Stimulated activated CD4-positive, alpha-beta T cell treated with anti-CD3 and anti-CD28 coated beads, Interleukin-1b, Interleukin-23, amount 100 ng/mL, for 24 hours (primary cell): ENCODE results near the gene SKAP1.
"Not testable (repeated sequence)": the region's sequence is repeated elsewhere in the genome, so short reads cannot be mapped to it uniquely, and the experiment has no call there.

ENCODE experiments used
- DNase-seq, 4 experiments: peaks; one replicate each; pipeline ENCODE4 v3.0.0-alpha.2; 2020; ENCODE audit warnings: low read depth in 4 of 4, low spot score in 1 of 4

SKAP1 gene

DNA sequence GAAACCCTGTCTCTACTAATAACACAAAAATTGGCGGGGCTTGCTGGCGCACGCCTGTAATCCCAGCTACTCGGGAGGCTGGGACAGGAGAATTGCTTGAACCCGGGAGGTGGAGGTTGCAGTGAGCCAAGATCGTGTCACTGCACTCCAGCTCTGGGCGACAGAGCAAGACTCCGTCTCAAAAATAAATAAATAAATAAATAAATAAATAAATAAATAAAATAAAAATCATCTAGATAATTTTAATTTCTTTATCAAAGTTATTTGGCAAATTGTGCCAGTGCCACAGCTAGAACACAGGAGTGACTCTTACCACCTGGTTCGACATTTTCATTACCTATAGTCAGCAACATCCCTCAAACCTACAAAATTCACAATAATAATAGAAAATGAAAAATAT, 143.1 kb downstream of the SKAP1 start:
- DNase-seq: not testable (repeated sequence)

DNA sequence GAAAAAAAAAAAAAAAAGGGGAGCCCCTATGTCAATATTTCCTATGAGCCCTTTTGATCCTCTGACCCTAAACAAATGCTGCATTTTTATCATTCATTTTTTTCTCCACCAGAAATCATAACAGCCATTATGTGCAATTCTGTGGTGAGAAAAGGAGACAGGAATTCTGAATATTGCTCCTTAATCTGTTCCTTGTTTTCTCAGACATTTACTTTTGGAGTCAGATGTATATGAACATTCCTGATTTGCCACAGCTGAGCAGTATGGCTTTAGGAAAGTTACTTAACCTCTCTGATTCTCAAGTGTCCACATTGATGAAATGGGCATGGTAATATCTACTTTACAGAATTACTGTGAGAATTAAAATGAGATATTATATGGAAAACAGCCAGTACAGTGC, 144.4 kb downstream of the SKAP1 start:
- DNase-seq: no peak

GRCh38 chr17:48283907-48284306, 146.1 kb downstream of the SKAP1 start:
- no peak for DNase-seq

GRCh38 chr17:48283411-48283810, 146.6 kb downstream of the SKAP1 start:
- no peak for DNase-seq

GRCh38 chr17:48282303-48282702, 147.7 kb downstream of the SKAP1 start:
- no peak for DNase-seq

- no peak for DNase-seq
Observed at GRCh38 chr17:48278760-48279491, 151.1 kb downstream of the SKAP1 start.

DNA sequence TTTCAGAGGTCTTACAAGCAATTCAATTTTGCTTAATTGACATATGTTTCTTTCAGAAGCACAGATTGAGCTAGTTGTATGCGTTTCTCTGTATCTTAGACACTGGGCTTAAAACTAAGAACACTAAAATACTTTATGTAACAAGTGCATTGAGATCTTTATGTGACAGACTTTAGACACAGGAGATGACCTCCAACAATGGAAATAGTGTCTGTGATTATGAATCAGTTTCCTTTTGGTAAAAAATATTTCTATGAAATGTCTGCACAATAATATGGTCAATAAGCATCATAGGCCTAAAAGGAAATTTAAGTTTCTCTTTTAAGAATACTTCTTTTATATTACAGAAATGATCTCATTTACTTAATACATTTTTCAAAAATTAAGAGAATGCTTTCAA, 153.2 kb downstream of the SKAP1 start:
- no peak for DNase-seq

GRCh38 chr17:48270899-48271298, 159.1 kb downstream of the SKAP1 start:
- DNase-seq: no peak

- DNase-seq: no peak
Observed at GRCh38 chr17:48269209-48269608, 160.8 kb downstream of the SKAP1 start.

- DNase-seq: no peak
Observed at GRCh38 chr17:48263731-48264035, 166.3 kb downstream of the SKAP1 start.

- DNase-seq: no peak
Observed at GRCh38 chr17:48262982-48263730, 166.9 kb downstream of the SKAP1 start.

DNA sequence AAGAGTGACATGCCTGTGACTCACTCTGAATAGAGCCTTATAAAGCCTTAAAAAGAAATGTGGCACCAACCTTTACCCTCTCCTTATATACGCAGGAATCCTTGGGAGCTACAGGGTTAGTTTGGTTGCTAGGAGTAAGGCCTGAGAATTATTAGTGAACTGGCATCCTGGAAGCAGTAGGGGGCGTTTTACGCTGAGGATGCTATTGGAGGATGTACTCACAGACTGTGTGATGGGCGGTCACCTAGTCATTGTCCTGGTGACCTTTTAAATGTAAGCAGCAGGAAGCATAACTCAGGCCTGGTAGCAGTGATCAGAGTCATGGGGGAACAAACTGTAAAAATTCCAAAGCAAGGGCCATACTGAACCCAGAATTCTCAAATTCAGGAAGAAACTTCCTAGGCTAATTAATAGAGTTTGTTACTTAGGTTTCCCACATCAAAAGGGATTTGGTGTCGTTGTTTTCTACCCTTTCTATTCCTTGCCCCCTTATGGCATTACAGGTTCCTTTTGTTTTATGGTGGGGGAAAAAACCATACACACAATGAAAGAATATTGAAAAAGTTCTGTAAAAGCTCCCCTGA, 168.6 kb downstream of the SKAP1 start:
- no peak for DNase-seq

GRCh38 chr17:48259694-48260291, 170.2 kb downstream of the SKAP1 start:
- DNase-seq: no peak

DNA sequence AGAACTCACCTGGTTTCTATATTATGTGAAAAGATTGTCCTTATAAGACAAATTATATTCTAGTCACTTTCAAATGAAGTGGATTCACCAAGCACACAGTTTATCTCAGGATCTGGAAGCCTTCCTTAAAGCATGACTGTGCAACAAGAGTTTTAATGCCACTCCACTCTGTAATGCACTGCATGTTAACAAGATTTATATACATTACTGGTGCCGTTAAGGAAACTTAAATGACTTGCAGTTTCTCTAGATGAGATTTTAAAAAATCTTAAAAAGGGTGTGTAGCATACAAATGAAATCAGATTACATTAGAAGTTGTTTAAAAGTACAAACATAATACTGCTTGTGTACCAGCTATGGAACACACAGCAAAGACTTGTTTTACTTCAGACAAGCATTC, 171.7 kb downstream of the SKAP1 start:
- DNase-seq: no peak

GRCh38 chr17:48255759-48256158, 174.3 kb downstream of the SKAP1 start:
- DNase-seq: no peak

- DNase-seq: no peak
Observed at GRCh38 chr17:48254896-48255295, 175.1 kb downstream of the SKAP1 start.

DNA sequence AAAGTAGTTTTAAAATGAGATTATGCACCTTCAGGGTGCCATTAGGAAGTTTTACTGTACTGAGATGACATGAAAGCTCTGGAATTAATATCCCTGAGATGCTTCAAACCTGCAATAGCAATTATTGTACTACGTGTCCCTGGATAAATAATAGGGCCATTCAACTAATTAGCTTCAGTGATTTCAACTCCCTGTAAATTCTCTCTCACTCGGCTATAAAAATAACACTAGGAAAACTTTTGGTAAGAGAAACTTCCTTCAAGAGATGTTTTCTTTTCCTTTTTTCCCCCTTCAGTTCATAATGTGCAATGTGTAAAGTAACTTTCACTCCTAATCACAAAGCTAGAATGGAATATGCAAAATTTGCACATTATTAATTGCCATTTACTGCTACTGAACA, 176.0 kb downstream of the SKAP1 start:
- no peak for DNase-seq

DNA sequence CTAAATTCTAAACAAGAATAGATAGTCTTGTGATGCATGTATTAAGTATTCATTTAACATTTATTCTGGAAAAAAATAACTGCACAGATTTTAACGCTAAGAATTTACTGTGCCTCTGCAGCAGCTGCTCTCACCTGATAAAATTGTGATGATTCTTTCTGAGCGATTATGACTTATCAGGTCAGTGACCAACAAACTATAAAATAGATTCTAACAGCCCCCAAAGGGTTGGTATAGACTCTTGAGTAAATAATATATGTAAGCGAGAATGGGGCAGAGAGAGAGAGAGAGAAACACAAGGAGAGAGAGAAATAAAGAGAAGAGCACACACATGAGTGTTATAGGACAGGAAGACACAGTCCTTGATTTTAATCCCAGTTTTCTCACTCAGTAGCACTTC, 178.1 kb downstream of the SKAP1 start:
- no peak for DNase-seq

GRCh38 chr17:48250949-48251348, 179.1 kb downstream of the SKAP1 start:
- no peak for DNase-seq

DNA sequence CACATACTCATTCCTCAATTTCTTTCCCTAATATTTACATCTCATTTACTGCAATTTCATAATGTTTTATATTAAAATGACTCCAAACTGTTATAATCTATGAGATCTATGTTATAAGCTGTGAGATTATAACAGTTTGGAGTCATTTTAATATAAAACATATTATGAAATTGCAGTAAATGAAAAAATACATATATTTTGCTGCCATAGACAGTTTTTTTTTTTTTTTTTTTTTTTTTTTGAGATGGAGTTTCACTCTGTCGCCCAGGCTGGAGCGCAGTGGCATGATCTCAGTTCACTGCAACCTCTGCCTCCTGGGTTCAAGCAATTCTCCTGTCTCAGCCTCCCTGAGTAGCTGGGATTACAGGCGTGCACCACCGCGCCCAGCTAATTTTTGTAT, 180.0 kb downstream of the SKAP1 start:
- not testable (repeated sequence) for DNase-seq

GRCh38 chr17:48247603-48248002, 182.4 kb downstream of the SKAP1 start:
- DNase-seq: no peak

GRCh38 chr17:48247038-48247437, 183.0 kb downstream of the SKAP1 start:
- DNase-seq: no peak
